Nephron progenitor cell (in vitro differentiated cells): ENCODE measurements around the gene OTOA.
"Not testable (repeated sequence)": the region's sequence is repeated elsewhere in the genome, so short reads cannot be mapped to it uniquely, and the experiment has no call there.

Experiments used
- DNase-seq: peaks from one replicate; pipeline ENCODE4 v3.0.0; 2021
- H3K27ac Mint-ChIP-seq: 2 replicates; pipeline ENCODE4 v1.8.0; 2021; ENCODE audit warnings: mild to moderate bottlenecking, moderate library complexity, mixed read lengths
- H3K27me3 Mint-ChIP-seq: 2 replicates; pipeline ENCODE4 v1.8.0; 2021; ENCODE audit warnings: mild to moderate bottlenecking, low read depth, mixed read lengths; ENCODE audit not compliant: poor library complexity
- H3K36me3 Mint-ChIP-seq: 2 replicates; pipeline ENCODE4 v1.8.0; 2021; ENCODE audit warnings: low read depth, mixed read lengths
- H3K4me1 Mint-ChIP-seq: 2 replicates; pipeline ENCODE4 v1.8.0; 2021; ENCODE audit warnings: mixed read lengths
- H3K4me3 Mint-ChIP-seq: 2 replicates; pipeline ENCODE4 v1.8.0; 2021; ENCODE audit warnings: mild to moderate bottlenecking, moderate library complexity, mixed read lengths
- H3K9me3 Mint-ChIP-seq: 2 replicates; pipeline ENCODE4 v1.8.0; 2021; ENCODE audit warnings: mild to moderate bottlenecking, moderate library complexity, mixed read lengths
- TF ChIP-seq, protein P1 (sequence below): fragments of 200-600 bp; sonication (generic); IDR thresholded peaks from 2 replicates; pipeline ENCODE4 v1.5.0; 2021; ENCODE audit warnings: antibody characterized with exemption

Gene OTOA

DNA sequence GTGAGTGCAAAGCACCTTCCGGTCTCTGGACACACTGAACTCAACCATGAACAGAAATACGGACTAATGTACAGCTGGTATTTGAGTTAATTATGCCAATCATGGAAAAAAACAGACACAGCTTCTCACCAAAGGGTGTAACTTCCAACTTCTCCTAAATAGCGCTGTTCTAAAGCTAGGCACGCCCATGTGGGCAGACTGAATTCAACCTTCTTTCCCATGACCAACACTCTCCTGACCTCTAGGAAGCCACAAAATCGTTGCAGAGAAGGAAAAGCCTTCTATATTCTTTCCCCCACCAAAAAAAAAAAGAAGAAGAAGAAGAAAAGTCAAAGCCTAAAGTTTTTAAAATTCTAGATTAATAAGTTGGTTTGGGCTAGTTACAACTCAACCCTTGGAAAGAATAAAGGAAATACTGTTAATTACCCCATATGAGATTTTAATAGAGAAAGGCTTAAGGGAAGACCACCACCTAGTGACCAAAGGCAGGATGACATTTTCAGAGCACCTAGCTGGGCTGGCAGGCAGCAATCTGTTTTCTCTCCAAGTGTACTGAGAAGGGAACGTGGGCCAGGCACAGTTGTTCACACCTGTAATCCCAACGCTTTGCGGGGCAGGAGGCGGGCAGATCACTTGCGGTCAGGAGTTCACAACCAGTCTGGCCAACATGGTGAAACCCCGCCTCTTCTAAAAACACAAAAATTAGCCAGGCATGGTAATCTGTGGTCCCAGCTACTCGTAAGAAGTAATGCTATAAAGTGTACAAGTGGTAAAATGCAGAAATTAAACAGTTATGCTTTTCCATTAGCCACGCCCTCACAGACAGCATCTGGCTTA, 138.0 kb downstream of the OTOA start:
- H3K36me3 Mint-ChIP-seq = peaks cover 20% of the 10 kb centered on the region
- not testable (repeated sequence) for H3K9me3 Mint-ChIP-seq, H3K4me1 Mint-ChIP-seq, H3K4me3 Mint-ChIP-seq, H3K27ac Mint-ChIP-seq, H3K27me3 Mint-ChIP-seq
- TF ChIP-seq, protein P1, sequence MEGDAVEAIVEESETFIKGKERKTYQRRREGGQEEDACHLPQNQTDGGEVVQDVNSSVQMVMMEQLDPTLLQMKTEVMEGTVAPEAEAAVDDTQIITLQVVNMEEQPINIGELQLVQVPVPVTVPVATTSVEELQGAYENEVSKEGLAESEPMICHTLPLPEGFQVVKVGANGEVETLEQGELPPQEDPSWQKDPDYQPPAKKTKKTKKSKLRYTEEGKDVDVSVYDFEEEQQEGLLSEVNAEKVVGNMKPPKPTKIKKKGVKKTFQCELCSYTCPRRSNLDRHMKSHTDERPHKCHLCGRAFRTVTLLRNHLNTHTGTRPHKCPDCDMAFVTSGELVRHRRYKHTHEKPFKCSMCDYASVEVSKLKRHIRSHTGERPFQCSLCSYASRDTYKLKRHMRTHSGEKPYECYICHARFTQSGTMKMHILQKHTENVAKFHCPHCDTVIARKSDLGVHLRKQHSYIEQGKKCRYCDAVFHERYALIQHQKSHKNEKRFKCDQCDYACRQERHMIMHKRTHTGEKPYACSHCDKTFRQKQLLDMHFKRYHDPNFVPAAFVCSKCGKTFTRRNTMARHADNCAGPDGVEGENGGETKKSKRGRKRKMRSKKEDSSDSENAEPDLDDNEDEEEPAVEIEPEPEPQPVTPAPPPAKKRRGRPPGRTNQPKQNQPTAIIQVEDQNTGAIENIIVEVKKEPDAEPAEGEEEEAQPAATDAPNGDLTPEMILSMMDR = peak; percentile 47
- peak; percentile 23 for DNase-seq

- H3K4me3 Mint-ChIP-seq, H3K27me3 Mint-ChIP-seq, H3K9me3 Mint-ChIP-seq, H3K27ac Mint-ChIP-seq, DNase-seq, H3K4me1 Mint-ChIP-seq: not testable (repeated sequence)
- H3K36me3 Mint-ChIP-seq = peaks cover 23% of the 10 kb centered on the region
These were observed 138.6 kb downstream of the OTOA start for GRCh38 chr16:21802375-21802663.
